Activated CD8-positive, alpha-beta memory T cell treated with anti-CD3 and anti-CD28 coated beads for 24 hours (primary cell): ENCODE results near the gene GNAI1.

Experiments
- DNase-seq: peaks from one replicate; pipeline ENCODE4 v3.0.0-alpha.2; 2020

GNAI1 gene

DNA sequence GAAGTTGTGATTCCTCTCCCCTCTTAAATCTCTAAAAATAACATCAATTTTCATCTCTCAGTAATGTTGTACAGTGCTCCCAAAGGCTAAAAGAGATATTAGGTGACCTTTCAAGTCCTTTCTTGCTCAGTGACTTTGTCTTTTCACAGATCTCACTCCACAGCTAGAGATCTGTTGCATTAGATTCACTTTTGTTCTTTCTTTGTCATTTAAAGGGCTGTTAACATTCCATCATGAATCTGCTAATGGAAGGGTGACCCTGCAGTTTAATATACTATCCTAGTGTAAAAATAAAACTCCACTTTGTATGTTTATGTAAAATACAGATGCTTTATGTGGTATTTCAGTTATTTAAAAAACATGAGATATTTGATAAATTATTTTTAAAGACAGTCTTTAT, 30.5 kb downstream of the GNAI1 start:
- no peak for DNase-seq

DNA sequence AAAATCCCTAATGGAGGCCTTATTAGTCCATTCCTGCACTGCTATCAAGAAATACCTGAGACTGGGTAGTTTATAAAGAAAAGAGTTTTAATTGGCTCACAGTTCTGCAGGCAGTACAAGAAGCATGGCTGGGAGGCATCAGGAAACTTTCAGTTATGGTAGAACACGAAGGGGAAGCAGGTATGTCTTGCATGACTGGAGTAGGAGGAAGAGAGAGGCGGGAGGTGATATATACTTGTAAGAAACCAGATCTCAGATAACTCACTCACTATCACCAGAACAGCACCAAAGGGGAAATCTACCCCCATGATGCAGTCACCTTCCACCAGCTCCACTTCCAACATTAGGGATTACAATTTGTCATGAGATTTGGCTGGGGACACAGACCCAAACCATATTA, 35.8 kb downstream of the GNAI1 start:
- DNase-seq: no peak

DNA sequence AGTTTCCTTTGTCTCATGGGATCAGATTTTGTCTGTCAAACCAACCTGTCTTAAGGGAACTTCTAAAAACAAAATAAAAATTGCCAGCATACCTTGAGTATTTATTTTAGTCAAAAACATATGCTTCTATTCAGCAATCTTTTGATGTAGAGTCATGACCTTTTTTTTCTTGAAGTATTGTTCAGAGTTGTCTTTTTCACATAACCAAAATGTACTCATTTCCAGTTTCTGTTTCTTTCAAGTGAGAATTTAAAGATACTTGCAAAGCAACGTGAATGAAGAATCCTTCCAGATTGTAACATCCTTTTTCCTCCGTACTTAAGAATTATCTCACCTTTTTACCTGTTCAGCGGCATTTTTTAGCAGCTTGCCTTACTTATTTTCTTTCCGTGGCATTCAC, 37.8 kb downstream of the GNAI1 start:
- no peak for DNase-seq

DNA sequence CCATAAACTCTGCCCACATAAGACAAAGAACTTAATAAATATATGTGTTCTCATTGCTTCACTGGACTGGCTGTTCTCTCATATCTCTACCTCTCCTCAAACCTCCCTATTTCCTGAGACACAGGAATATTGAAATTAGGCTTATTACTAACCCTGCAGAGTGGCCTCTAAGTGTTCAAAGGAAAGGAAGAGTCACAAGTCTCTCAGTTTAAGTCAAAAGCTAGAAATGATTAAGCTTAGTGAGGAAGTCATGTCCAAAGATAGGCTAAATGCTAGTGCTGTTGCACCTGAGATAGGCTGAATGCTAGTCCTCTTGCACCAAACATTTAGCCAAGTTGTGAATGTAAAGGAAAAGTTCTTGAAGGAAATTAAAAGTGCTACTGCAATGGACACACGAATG, 41.1 kb downstream of the GNAI1 start:
- DNase-seq: no peak

DNA sequence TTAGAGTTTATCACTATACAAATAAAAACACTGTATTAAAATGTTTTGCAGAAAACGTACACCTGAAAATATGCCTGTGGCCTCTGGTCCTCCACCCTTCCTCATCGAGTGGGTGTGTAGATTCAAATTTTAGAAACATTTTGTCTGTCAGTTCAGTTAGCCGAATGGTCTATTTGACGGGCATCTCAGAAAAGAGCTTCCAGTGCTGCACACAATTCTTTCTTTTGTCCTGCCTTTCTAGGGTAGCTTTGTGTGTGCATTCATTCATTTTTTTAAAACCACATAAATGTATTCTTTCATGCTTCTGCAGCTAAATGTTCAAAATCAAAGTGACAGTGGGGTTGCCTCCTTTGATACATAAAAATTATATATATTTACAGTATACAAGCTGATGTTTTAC, 46.8 kb downstream of the GNAI1 start:
- DNase-seq: no peak

DNA sequence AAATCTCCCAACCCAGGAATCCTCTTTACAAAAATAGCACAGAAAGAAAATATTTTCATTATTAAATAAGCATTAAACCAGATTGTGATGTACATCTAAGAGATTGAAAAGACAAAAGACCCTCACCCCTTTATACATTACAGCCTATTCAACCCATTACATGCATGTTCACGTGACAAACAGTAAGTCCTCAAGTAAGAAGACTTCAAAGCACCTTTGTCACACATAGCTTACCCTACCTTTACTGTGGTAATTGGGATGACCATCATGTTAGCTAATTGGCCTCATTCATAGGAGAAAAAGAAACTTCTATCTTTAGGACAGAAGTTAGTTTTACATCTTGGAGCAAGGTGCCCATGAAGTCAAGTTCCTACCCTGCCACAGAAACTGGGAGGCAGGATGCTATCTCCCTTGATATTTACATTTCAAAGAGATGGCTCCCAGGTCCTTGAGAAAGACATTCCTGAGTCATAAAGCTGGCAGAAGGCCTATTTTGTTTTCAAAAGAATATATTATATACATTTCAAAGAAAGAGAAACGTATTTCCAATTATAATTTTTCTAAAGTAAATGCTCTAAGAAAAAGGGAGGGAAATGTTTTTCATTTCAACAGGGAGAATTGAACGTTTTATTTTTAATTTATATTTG, 48.1 kb downstream of the GNAI1 start:
- DNase-seq: no peak

DNA sequence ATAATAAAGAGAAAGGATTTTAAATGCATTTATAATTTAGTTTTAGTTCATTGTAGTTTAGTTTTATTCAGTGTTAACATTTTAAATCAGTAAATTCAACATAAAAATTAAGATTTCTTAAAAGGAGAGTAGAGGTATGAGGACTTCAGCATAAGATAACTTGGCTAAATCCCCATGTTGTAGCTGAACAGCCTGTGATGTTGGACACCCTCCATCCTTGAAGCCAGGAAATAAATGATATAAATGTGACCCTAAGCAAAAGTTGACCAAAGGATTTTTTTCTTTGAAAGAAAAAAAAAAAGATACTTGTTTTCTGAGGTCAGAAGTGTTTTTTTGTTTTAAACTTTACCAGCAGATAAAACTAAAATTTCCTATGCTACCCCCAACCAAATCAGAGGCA, 48.7 kb downstream of the GNAI1 start:
- no peak for DNase-seq

DNA sequence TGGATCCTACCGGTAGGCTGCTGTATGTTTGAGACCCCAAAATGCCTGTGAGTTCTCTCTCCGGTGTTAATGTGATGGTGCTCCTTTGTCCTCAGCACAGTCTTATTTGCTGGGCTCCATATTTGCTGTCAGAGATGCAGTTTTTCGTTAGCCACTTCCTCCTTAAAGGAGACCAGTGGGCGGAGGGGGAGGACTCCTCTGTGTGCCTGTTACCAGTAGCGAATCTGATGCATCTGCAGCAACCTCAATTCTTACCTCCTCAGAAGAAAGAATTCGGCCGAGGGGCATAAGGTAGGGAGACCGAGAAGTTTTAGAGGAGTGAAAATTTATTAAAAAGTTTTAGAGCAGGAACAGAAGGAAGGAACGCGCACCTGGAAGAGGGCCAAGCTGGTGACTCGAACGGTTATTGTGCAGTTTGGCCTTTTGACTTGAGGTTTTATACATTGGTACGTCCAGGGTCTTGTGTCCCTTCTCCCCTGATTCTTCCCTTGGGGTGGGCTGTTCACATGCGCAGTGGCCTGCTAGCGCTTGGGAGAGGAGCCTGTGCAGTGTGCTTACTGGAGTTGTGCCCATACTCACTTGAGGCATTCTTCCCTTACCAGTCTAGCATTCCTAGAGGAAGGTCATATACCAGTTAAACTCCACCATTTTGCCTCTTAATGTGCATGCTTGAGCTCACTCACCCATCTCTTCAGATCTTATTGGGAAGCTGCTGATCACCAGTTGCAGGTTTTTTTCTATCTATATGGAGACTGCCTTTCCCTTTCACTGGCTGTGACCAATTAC, 49.5 kb downstream of the GNAI1 start:
- DNase-seq: no peak

DNA sequence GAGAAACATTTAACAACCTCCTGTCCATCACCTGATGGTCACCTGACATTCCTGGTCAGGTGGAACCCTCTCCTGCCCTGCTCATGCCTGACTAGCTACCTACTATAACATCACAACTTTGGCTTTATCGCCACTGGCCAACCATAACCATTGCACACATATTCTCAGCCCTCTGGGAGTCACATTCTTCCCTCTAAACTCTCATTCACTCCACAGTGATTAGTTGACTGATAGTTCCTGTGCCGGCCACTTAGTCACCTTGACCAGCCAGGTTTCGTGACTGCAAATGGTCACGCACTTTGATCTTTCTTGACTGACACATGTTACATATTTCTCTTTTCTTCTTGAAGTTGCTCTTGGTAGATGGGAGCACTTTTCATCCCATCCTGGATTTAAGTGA, 50.1 kb downstream of the GNAI1 start:
- no peak for DNase-seq

DNA sequence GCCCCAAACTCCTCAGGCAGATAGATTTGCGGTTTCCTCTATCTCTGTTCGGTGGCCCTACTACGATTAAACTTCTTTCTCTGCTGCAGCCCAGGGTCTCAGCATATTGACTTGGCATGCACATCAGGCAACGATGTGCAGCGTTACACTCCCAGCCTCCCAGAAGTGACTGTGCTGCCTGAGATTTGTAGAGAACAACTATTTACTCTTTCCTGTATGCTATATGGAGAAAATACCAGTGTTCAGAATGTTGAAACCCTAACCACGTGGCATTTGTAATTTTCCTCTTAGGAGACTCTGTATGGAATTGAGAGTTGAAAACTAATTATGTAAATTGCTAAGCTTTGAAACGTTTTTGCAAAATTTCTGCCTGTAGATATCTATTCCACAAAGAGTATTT, 50.9 kb downstream of the GNAI1 start:
- no peak for DNase-seq

DNA sequence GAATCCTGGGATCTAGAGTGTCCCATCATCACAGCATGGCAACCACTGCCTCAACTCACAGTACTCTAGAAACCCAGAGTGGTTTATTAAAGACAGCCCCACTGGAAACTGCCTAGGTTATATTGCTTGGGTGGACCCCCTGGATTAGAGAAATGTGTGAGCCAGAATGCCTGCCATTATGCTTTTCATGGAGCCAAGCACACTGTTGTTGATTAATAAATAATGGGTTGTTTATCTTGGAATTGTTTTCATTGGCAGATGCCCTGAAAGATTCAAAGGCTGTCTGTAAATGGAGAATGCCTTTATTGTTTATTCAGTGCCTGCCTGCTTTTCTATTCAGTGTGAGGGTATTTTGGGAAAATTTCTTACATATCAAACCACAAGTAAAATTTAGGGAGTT, 52.1 kb downstream of the GNAI1 start:
- no peak for DNase-seq

DNA sequence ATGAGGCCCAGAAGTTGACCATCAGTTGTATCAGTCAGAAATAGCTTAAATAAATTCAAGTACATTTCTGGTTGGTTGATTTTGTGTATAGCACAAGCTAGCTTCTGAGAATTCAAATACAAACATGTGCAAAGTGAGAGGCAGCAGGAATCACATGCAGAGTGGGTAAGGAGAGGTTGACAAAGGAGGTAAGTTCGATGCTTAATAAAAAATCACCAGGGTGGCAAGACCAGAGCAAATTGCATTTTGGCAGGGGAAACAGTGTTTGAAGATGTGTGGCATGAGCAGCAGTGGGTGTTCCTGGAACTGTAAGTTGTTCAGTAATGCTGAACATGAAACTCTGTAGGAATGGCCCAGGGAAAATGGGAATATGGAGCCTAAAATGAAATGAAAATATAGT, 52.6 kb downstream of the GNAI1 start:
- DNase-seq: no peak

DNA sequence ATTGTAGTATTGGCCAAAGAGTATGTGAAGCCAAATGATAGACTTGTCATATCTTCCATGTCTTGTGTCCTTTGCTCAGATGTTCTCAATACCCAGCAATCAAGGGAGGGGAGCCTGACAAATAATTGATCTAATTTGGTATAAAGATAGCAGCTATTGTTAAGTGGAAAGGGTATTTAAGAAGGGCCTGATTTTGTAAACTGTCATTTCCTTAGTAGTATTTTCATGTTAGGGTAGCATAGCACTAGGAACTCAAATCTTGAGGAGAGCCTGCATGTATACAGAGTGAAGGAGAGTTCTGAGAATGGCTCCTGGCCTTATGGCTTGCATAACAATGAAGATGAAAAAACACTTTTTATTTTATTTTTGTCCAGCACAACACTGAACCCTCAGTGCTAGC, 53.1 kb downstream of the GNAI1 start:
- no peak for DNase-seq

DNA sequence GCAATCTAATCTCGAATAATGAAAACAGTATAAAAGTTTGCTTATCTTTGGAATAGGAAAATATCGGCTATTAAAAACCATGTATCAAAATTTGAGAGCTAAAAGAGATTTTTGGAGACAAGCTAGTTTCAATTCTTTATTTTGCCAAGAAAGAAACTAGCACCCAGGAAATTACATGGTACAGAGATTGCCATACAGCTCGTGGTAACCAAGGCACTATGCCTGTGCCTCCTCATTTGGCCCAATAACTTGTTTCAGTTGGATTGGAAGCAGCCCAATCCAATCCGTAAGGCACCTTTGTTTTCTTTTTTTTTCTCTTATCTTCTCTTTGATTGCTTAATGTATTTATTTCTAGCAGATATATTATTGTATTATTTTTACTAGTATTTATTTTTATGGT, 55.0 kb downstream of the GNAI1 start:
- DNase-seq: no peak

DNA sequence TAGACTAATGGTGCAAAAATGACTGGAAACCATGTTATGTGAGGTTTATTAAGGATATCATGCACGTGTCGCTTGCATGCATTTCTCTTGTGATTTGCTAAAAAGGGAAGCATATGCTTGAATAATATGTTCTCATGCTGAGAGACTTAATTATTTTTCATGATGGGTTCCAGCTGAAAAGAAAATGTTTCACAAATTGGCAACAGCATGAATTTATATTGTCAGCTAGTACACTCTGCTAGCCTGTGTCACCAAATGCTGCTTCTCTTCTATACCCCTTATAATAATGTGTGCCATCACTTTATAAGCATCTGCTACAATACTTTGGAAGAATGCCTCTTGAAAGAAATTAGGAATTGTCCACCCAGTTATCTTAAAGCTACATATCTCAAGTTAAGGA, 63.0 kb downstream of the GNAI1 start:
- no peak for DNase-seq

DNA sequence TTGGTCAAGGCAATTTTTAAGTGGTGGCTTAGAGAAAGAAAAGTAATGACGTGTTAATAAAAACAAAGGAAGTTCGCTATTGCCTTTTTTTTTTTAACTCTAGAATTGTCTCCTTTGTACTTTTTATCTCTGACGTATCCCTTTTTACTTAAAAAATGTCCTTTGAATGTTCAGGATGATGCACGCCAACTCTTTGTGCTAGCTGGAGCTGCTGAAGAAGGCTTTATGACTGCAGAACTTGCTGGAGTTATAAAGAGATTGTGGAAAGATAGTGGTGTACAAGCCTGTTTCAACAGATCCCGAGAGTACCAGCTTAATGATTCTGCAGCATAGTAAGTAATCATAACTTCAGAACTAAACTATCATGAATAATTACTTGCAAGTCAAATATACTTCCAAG, 64.4 kb downstream of the GNAI1 start:
- no peak for DNase-seq

DNA sequence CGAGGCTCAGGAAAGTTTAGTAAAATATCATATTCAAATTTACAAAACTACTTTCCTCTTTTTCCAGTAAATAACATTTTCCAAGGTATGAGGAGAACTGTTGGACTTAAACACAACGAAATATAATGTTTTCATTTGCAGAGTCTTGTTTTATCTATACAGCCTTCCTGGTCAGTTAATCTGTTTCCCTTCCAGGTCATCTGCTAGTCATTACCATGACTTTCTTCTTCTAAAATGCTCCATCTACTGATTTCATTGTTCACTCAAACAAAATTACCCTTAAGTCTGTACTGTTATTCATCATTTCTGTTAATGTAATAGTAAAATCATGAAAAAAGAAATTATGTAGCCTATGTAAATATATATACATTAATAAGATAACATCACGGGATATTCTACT, 69.8 kb downstream of the GNAI1 start:
- DNase-seq: no peak

DNA sequence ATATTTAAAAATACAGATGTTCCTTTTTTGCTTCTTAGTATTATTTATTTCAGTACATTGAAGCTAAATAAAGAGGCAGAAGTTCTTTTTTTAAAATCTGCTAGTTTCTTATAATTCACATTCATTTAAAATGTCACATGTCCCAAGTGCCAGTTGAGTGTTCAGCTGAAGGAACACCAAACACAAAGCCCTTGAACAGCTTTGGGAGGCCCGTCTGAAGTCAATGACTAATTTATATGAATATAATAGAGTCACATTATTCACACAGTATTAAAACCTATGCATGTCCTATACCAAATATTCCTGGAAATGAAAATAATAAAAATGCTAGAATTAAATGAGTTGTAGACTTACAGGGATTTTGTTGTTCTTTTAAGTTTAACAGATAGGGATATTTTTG, 70.3 kb downstream of the GNAI1 start:
- no peak for DNase-seq

DNA sequence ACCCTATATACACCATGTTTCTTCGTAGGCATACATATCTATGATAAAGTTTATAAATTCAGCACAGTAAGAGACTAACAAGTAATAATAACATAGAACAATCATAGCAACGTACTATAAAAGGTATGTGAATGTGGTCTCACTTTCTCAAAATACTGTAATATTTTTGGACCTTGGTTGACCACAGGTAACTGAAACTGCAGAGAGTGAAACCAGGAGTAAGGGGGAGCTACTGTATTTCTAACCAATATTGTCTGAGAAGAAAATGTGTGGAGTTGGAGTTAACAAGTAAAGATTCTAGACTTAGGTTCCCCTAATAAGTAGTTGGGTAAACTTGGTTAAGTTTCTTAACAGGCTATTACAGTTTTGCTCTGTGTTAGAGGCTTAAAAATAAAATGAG, 72.1 kb downstream of the GNAI1 start:
- DNase-seq: no peak

DNA sequence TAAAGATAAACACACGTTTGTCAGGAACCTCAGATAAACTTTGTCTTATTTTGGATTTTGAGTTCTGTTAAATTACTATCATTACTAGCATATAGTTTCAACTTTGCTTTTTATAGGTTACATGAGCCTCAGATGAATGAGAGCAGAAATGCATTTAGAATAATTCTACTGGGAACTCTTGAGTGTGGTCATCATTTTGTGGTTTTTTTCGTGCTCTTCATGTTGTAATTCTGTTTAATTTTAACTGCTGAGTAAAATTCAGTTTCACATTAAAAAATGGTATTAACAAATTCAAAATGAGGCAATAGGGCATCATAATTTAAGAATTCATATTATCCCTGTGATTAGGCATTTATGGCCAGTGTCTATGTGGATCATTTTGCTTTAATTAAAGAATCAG, 72.9 kb downstream of the GNAI1 start:
- DNase-seq: no peak

DNA sequence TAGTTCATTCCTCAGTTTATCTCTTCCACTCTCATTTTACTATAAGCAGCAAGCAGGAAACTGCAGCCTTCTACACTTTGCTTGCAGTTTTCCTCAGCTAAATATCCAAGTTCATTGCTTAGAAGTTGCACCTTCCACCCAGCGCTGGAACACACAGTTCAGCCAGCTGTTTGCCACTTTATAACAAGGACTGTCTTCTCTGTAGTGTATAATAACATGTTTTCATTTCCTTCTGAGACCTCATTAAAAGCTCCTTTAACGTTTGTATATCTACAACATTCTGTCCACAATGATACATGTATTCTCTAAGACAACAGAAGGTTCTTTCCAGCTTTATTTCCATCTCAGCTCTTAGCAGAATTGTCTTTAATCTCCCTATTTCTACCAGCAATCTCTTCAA, 74.1 kb downstream of the GNAI1 start:
- DNase-seq: no peak

DNA sequence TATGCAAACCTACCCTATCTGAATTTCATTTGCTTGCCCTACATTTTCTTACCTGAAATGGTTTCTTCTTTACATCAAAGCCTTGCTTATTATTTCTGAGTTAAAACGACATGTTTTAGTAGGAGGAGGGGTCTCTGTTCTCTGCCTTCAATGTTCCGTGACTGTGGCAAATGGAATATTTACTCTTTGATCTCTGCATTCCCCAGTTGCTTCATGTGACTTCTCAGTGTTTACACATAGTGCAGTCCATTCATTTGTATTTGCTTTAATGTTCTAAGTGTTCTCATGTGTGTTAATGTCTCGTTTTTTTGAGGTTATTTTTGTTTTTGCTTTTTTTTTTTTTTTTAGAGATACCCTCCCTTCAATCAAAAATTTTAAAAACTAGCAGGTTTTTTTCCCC, 75.8 kb downstream of the GNAI1 start:
- DNase-seq: no peak

DNA sequence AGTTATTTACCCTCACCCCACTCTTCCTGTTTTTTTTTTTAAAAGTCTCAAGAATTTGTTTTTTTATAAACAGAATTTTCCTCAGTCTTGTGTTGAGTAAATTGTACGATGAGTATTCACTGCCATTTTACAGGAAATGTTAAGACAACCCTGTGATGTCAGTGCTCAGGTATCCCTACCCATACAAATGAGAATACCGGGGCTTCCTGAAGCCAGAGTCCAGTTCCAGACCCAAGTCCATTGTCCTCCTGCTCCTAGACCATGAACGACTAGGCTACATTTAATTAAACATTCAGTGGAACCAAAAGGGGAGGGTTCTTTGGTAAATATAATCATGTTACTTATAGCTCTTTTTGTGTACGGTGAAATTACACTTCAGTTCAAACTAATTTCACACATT, 79.2 kb downstream of the GNAI1 start:
- DNase-seq: no peak

DNA sequence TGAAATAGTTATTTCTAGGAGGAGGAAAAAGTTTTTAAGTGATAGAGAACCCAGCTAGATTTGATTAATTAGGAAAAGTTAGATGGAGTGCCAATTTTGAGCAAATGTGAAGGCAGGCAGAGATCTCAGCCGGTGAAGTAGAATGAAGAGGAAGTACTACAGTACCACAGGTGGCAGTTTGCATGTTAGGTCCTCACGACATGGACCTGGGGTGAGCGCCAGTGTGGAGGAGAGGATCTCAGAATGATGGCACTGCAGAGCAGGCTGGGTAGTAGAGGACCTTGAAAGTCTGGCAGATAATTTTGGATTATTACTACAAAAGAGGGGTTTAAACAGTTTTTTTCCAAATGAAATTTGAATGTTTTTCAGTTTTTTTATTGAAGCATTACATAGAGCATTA, 81.1 kb downstream of the GNAI1 start:
- DNase-seq: no peak
